Non-pigmented ciliary epithelial cell (primary cell): ENCODE data around the gene NAA60.
"Not testable (repeated sequence)": the region's sequence is repeated elsewhere in the genome, so short reads cannot be mapped to it uniquely, and the experiment has no call there.

ENCODE experiments used
- DNase-seq: peaks from one replicate; pipeline ENCODE4 v3.0.0-alpha.2; 2010; ENCODE audit warnings: low read depth

NAA60 gene

GRCh38 chr16:3484318-3485096, 41.0 kb downstream of the NAA60 start:
- no peak for DNase-seq

- DNase-seq = no peak
Measured at GRCh38 chr16:3485097-3485745, 41.7 kb downstream of the NAA60 start.

GRCh38 chr16:3485821-3486505, 42.5 kb downstream of the NAA60 start:
- no peak for DNase-seq

GRCh38 chr16:3486506-3487215, 43.2 kb downstream of the NAA60 start:
- DNase-seq = no peak

GRCh38 chr16:3487521-3488410, 44.3 kb downstream of the NAA60 start:
- DNase-seq = no peak

GRCh38 chr16:3488801-3489200, 45.3 kb downstream of the NAA60 start:
- no peak for DNase-seq

- DNase-seq = no peak
Measured at GRCh38 chr16:3490911-3491629, 47.6 kb downstream of the NAA60 start.

GRCh38 chr16:3492356-3492755, 48.9 kb downstream of the NAA60 start:
- no peak for DNase-seq

- no peak for DNase-seq
Measured at GRCh38 chr16:3494386-3494973, 51.0 kb downstream of the NAA60 start.

GRCh38 chr16:3495176-3495575, 51.7 kb downstream of the NAA60 start, which contains the start of gene C16orf90:
Gene C16orf90 (minus strand): TSS chr16:3495489. CDS start chr16:3495421, 68 bp downstream.
- DNase-seq = no peak

GRCh38 chr16:3496386-3496785, 52.9 kb downstream of the NAA60 start:
- DNase-seq = no peak

- DNase-seq = no peak
Measured at GRCh38 chr16:3497771-3498170, 54.3 kb downstream of the NAA60 start.

- no peak for DNase-seq
Measured at GRCh38 chr16:3498988-3499387, 55.5 kb downstream of the NAA60 start.

GRCh38 chr16:3501412-3501761, 57.9 kb downstream of the NAA60 start:
- DNase-seq = not testable (repeated sequence)

GRCh38 chr16:3501783-3502400, 58.4 kb downstream of the NAA60 start:
- no peak for DNase-seq

GRCh38 chr16:3503523-3503922, 60.0 kb downstream of the NAA60 start:
- DNase-seq = no peak

GRCh38 chr16:3508736-3509135, 65.3 kb downstream of the NAA60 start:
- no peak for DNase-seq

GRCh38 chr16:3509470-3509928, 66.0 kb downstream of the NAA60 start:
- no peak for DNase-seq

GRCh38 chr16:3510416-3510815, 66.9 kb downstream of the NAA60 start:
- DNase-seq = no peak
